Activated CD4-positive, alpha-beta T cell treated with anti-CD3 and anti-CD28 coated beads, Interleukin-10, Interleukin-2, amounts not matched to agents 100 ng/mL and 50 ng/mL, durations not matched to agents 16 hours and 8 hours (primary cell): ENCODE measurements around the gene TACC3.

Source experiments
- DNase-seq: peaks from one replicate; pipeline ENCODE4 v3.0.0-alpha.2; 2020

The TACC3 gene

DNA sequence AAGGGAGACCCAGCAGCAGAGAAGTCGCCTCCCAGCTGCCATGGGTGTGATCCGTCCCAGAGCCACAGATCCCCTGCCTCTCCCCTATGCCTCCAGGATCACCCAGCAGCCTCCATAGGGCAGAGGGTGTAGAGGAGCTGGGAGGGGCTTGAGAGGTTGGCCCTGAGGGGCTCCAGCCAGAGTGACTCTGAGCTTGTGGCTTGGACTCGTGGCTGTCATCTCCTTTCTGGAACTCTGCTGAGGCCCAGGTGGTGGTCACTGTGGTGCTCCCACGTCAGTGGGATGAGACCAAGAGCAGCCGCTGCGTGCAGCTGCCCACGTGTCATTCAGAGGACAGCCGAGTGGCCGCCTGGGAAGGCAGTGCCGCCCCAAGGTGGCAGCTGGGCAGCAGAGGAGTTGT is 4.2 kb downstream of the TACC3 start:
- no peak for DNase-seq

DNA sequence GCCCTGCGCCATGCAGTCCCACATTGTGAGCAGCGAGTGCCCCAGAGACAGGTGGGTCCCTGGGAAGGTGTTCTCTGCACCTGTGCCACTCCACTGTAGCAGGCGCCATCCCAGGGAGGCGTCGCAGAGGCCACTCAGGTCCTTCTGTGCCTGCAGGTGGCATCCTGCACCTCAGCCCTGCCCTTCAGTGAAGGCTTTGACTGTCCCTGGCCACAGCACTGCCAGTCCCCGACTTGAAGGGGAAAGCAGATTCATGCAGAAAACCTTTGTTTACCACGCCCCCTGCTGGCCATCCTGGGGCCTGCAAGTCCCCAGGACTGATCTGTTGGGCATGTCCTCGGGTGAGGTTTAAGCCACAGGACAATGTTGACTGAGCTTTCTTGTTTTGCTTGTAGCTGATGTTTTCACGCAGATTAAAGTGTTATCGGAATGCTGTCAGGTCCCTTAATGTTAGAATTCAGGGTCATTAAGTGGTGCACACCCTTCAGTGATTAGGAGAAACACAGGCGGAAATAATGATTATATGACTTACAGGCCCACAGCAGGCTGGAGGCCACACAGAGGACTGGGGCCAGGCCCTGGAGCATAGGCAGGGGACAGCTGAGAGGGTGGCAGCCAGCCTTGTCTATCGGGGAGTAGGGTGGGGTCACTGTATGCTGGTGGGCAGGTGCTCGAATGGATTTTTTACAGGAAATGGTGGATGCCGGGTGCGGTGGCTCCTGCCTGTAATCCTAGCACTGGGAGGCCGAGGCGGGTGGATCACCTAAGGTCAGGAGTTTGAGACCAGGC is 5.0 kb downstream of the TACC3 start:
- DNase-seq = peak; percentile 87

GRCh38 chr4:1727117-1728031 is 6.1 kb downstream of the TACC3 start:
- DNase-seq = no peak

DNA sequence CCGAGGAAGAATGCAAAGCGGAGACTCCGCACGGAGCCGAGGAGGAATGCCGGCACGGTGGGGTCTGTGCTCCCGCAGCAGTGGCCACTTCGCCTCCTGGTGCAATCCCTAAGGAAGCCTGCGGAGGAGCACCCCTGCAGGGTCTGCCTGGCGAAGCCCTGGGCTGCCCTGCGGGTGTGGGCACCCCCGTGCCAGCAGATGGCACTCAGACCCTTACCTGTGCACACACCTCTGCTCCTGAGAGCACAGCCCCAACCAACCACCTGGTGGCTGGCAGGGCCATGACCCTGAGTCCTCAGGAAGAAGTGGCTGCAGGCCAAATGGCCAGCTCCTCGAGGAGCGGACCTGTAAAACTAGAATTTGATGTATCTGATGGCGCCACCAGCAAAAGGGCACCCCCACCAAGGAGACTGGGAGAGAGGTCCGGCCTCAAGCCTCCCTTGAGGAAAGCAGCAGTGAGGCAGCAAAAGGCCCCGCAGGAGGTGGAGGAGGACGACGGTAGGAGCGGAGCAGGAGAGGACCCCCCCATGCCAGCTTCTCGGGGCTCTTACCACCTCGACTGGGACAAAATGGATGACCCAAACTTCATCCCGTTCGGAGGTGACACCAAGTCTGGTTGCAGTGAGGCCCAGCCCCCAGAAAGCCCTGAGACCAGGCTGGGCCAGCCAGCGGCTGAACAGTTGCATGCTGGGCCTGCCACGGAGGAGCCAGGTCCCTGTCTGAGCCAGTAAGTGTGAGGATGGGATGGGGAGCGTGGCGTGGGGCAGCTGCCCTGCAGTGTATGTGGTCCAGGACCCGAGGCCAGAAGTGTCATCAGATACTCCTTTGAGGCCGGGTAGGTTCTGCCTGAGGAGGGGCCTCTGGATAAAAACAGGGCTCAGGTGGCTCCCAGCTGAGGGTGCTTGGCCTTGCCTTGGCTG is 7.0 kb downstream of the TACC3 start:
- no peak for DNase-seq

- DNase-seq = no peak
Observed at GRCh38 chr4:1730532-1731135, 9.3 kb downstream of the TACC3 start.

GRCh38 chr4:1731180-1731579 is 9.9 kb downstream of the TACC3 start:
- DNase-seq = peak; percentile 71

DNA sequence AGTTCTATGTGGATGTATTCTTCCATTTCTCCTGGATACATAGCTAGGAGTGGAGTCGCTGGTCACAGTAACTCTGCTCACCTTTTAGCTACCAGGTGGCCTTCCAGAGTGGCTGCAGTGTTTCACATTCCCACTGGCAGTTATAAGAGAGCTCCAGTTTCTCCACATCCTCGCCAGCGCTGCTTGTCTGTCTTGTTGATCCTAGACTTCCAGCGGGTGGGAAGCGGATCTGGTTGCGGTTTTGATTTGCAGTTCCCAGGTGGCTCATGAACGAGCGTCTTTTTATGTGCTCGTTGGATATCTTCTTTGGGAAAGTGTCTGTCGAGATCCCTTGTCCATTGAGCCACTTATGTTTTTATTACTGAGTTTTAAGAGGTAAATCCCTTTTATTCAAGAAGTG is 11.6 kb downstream of the TACC3 start:
- DNase-seq = no peak

DNA sequence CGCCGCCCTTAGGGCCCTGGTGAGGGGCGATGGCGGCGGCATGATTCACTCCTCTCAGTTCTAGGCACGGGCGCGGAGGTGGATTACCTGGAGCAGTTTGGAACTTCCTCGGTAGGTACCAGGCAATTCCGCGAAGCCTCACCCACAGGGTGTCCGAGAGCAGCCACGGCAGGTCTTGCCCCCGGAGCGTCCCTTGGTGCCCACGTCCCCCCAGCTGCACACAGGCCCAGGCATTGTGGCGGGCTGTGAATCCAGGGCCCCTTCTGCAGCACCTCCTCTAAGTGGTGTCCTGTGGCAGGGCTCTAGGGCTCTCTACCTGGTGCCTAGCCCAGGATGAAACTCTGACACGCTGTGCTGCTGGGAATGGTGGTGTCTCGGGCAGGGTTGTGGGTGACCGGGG is 13.9 kb downstream of the TACC3 start:
- DNase-seq = no peak

DNA sequence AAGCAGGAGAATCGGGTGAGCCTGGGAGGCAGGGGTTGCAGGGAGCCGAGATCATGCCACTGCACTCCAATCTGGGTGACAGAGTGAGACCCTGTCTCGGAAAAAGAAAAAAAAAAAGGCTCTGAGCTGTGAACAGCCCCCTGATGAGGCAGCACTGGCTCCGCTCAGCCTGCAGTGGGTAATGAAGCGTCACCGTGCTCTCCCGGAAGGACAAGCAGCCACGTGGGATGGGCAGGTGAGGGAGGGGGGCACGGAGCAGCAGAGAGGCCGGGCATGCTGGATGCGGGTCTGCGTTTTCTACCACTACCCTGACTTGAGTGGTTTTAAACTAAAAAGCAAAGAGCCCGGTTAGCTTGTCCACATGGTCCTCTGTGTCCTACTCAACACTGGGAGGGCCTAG is 15.5 kb downstream of the TACC3 start:
- no peak for DNase-seq

DNA sequence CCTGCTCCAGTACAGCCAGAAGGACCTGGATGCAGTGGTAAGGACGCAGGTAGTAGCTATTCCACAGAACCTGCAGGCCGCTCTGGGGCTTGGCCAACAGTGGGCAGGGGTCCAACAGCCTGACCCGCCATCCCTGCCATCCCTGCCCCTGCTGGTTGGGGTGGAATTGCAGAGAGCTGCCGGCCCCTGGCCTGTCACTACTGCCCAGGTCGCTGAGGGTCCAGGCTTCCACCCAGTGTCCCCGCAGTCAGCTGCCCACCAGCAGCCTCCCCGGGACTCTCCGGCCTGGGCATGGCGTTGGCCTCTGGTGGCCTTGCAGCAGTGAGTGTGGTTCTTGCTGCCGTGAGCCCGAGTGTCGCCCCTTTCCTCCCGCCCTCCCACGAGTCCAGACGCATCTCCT is 16.3 kb downstream of the TACC3 start:
- DNase-seq = no peak

- DNase-seq = no peak
Observed at GRCh38 chr4:1738410-1738809, 17.1 kb downstream of the TACC3 start.

- DNase-seq = no peak
Observed at GRCh38 chr4:1739358-1739757, 18.0 kb downstream of the TACC3 start.

DNA sequence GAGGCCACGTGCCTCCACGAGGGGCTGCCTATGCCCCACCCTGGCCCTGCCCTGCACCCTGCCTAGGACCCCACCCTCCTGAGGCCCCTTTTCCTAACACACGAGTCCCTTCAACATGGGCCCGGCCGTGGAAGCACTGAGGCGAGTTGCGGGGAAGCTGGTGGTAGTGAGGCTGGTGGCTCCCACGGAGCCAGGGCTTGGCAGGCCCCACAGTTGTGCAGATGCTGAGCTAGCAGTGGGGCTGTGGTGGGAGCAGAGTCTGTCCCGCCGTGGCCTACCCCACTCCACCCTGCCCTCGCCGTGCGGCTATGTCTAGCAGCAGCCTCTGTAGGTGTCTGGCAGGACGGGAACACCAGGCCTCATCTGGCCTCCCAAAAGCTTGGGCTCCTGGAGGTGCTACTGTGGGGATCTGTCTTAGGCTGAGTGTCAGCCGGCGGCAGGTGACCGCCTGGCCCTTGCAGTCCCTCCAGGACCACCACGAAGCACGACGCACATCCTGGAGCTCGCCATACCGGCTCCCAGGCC is 18.8 kb downstream of the TACC3 start:
- DNase-seq = no peak

DNA sequence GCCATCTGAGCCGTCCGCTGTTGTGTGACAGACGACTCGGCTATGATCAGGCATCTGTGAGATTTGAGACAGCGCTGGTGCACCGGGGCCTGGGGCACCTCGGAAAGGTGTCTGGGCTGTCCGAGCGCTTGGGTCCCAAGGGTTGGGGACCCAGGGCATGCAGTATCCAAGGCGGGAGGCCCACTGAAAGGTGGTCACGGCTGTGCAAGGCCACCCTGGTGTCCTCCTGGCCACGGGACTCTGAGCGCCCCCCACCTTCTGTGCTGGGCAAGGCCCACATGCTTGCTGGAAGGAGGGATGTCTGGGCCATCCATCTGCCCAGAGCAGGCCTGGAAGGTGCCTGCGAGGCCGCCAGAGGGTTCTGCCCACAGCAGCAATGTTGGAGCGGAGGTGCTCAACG is 19.9 kb downstream of the TACC3 start:
- DNase-seq = no peak

DNA sequence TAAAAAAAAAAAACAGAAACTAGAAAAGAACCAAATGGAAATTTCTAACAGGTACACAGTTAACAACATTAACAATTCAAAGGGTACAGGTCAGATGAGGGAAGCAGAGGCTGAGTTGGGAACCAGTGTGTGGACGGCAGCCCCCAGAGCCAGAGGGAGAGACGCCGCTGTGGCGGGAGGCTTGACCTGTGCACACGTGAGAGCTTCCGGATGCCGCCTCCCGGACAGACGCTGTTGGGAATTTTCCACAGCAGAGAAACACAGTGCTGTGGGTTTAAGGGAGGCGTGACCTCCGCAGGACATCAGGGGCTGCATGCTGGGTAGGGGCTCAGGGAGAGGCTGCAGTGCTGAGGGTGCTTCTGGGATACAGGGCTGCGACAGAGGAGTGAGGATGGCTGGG is 22.2 kb downstream of the TACC3 start:
- DNase-seq = no peak

GRCh38 chr4:1743975-1744374 is 22.7 kb downstream of the TACC3 start:
- DNase-seq = no peak

GRCh38 chr4:1744552-1744951 is 23.2 kb downstream of the TACC3 start:
- no peak for DNase-seq

- no peak for DNase-seq
Observed at GRCh38 chr4:1745165-1745564, 23.8 kb downstream of the TACC3 start.

- no peak for DNase-seq
Observed at GRCh38 chr4:1745697-1746096, 24.4 kb downstream of the TACC3 start.

DNA sequence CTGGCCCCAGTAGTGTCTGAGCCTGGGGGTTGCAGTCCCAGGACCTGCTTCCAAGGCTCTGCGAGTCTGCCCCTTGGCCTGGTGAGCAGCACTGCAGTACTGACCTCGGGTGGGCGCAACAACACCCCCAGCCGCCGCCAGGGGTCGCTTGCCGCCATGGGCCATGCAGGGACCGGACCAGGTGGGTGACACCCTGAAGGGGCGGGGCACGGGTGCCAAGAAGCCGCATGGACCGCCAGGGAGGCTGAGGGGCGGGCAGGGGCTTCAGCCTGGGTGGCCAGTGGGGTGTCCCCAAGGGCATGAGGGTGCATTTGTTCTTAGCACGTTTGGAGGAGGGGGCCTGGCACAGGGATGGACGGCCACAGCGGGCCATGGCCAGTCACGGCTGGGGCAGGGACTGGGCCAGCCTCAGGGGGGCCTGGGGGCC is 25.0 kb downstream of the TACC3 start:
- DNase-seq = peak; percentile 87

GRCh38 chr4:1746919-1747602 is 25.7 kb downstream of the TACC3 start:
- no peak for DNase-seq

- no peak for DNase-seq
Observed at GRCh38 chr4:1747603-1747967, 26.3 kb downstream of the TACC3 start.
